ENCODE data around the gene NAB1.

The NAB1 gene

DNA sequence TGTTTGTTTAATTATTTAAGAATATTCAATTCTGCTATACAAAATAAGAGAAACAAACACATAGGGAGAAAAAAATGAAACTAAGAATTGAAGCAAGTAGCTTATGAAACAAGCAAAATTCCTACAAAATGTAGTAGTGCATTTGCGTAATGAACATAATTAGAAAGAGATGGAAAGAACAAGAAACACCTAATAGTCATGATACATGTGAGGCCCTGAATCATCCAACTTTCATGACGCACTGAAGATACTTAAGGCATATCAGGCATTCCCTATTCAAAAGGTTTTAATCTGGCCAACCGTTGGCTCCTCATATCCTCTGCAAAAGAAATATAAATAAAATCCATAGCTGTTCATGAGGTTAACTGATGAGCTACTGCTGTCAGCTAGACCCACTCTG, 14.5 kb upstream of the NAB1 start:
- H3K4me3 ChIP-seq (ENCODE audit: low read depth, low read length), result no peak overlapping the region
- TF ChIP-seq, protein P1, sequence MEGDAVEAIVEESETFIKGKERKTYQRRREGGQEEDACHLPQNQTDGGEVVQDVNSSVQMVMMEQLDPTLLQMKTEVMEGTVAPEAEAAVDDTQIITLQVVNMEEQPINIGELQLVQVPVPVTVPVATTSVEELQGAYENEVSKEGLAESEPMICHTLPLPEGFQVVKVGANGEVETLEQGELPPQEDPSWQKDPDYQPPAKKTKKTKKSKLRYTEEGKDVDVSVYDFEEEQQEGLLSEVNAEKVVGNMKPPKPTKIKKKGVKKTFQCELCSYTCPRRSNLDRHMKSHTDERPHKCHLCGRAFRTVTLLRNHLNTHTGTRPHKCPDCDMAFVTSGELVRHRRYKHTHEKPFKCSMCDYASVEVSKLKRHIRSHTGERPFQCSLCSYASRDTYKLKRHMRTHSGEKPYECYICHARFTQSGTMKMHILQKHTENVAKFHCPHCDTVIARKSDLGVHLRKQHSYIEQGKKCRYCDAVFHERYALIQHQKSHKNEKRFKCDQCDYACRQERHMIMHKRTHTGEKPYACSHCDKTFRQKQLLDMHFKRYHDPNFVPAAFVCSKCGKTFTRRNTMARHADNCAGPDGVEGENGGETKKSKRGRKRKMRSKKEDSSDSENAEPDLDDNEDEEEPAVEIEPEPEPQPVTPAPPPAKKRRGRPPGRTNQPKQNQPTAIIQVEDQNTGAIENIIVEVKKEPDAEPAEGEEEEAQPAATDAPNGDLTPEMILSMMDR (IDR thresholded peaks at IDR 0.05; ENCODE audit: borderline replicate concordance, insufficient read depth, low read depth, low read length), result no peak

GRCh38 chr2:190635781-190636180, 13.1 kb upstream of the NAB1 start:
- no peak overlapping the region for H3K4me3 ChIP-seq (ENCODE audit: low read depth, low read length)
- TF ChIP-seq, protein P1 (IDR thresholded peaks at IDR 0.05; ENCODE audit: borderline replicate concordance, insufficient read depth, low read depth, low read length), result peak; percentile 34; the same call in 1 of the 2 replicates

- no peak overlapping the region for H3K4me3 ChIP-seq (ENCODE audit: low read depth, low read length)
- TF ChIP-seq, protein P1 (IDR thresholded peaks at IDR 0.05; ENCODE audit: borderline replicate concordance, insufficient read depth, low read depth, low read length), result no peak
Observed at GRCh38 chr2:190636361-190636760, 12.5 kb upstream of the NAB1 start.

DNA sequence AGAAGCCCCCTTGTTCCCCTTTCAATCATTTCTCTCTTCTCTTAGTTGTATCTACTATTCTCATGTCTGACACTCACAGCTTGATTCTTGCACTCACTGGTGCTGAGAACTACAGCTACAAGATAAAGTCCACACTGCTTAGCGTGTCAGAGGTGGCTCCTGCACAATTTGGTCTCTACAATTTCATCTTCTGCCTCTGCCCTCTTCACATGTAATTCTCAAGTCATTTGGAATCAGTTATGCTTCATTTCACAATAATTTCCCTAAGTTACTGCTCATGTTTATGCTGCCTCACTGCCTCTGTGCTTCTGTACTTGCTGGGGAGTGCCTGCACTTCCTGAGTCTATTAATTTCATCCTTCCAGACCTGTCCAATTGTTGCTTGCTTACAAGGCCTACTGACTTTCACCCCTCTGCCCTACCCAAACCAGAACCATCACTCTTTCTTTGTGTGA, 11.6 kb upstream of the NAB1 start:
- no peak overlapping the region for H3K4me3 ChIP-seq (ENCODE audit: low read depth, low read length)

GRCh38 chr2:190637903-190638618, 10.8 kb upstream of the NAB1 start:
- TF ChIP-seq, protein P1 (IDR thresholded peaks at IDR 0.05; ENCODE audit: borderline replicate concordance, insufficient read depth, low read depth, low read length), result no peak
- no peak overlapping the region for H3K4me3 ChIP-seq (ENCODE audit: low read depth, low read length)

More for the DNA sequence above, 11.6 kb upstream of the NAB1 start:
- TF ChIP-seq, protein P1 (IDR thresholded peaks at IDR 0.05; ENCODE audit: borderline replicate concordance, insufficient read depth, low read depth, low read length), result no peak

DNA sequence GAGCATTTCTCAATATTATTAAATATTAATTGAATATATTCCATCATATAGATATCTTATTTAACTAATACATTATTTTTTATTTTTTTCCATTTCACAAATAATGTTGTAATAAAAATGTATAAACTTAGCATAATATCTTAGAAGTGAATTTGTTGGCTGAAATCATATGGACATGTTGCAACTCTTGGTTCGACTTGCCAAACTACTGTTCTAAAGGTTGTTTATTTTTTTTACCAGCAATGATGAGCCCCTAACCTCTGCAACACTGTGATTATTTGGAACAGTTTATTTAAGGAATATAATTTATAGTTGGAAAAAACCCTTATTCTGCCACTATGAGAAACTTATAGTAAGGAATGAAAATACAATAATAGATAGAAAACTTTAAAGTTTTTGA, 8.8 kb upstream of the NAB1 start:
- no peak overlapping the region for H3K4me3 ChIP-seq (ENCODE audit: low read depth, low read length)
- TF ChIP-seq, protein P1 (IDR thresholded peaks at IDR 0.05; ENCODE audit: borderline replicate concordance, insufficient read depth, low read depth, low read length), result no peak

- H3K4me3 ChIP-seq (ENCODE audit: low read depth, low read length), result no peak overlapping the region
- TF ChIP-seq, protein P1 (IDR thresholded peaks at IDR 0.05; ENCODE audit: borderline replicate concordance, insufficient read depth, low read depth, low read length), result no peak
Observed at GRCh38 chr2:190641469-190641868, 7.4 kb upstream of the NAB1 start.

Data from GM12875 (cell line).